ENCODE results near the gene NIPA2.

The NIPA2 gene

DNA sequence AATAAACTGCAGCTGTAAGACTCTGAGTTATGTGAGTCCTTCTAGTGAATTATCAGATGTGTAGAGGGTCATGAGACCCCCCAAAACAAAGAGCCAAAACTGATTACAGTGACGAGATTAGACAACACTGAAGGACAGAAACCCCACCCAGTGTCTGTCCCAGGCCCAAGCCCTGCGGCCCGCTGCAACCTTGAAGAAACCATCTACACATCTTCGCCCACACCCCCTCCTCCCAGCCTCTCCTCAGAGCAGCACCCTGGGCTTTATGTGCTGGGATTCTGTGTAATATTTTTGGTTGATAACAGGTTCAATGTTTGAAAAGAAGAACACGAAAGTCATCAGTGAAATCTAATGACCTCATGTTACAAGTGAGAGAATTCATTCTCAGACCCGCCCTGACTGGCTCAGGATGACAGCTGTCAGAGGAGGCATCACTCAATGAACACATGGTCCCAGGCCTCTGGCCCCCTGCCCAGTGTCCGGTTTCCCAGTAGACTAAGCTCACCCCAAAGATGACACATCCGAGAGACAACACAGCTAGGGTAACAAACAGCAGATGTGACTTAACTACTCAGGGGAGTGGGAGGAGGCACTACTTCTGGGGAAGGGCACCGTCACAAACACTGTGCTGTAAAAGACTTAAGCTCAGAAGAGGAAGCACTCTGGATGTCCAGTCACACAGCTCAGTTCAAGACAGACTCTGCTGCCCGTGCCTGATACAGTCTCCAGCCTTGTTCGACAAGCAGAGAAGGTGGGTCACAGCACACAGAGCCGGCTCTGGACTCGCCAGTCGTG, 48.9 kb downstream of the NIPA2 start:
- no peak overlapping the region for H3K4me3 ChIP-seq (ENCODE audit: low read depth in 1 of 2, low read length in 2 of 2)
- no peak overlapping the region for H2AFZ ChIP-seq (ENCODE audit: low read depth, low read length)
- no peak overlapping the region for H3K9ac ChIP-seq (ENCODE audit: low read depth, low read length)
- H3K36me3 ChIP-seq (ENCODE audit: insufficient read depth, low read length) = peaks cover 6% of the 10 kb centered on the region; the same call in 1 of the 2 replicates
- H3K27ac ChIP-seq (ENCODE audit: low read length) = no peak overlapping the region
- no peaks in the 10 kb centered on the region for H3K9me3 ChIP-seq (ENCODE audit: insufficient read depth, low read length, severe bottlenecking)
- no peak for DNase-seq
- no peaks in the 10 kb centered on the region; the same call in 1 of the 2 replicates for H4K20me1 ChIP-seq (ENCODE audit: insufficient read depth, low read length)
- no peak overlapping the region for H3K4me2 ChIP-seq (ENCODE audit: insufficient read depth, low read length)
- ATAC-seq (ENCODE audit: insufficient read depth, low read depth) = no peak
- no peaks in the 10 kb centered on the region for H3K79me2 ChIP-seq (ENCODE audit: insufficient read depth, low read length)
- no peaks in the 10 kb centered on the region for H3K4me1 ChIP-seq (ENCODE audit: insufficient read depth, low read length)
- no peaks in the 10 kb centered on the region for H3K27me3 ChIP-seq (ENCODE audit: insufficient read depth, low read length, poor library complexity)
- TF ChIP-seq EZH2 (IDR thresholded peaks at IDR 0.05; ENCODE audit: borderline replicate concordance, low read depth, low read length, severe bottlenecking) = no peak
- TF ChIP-seq, protein P1, sequence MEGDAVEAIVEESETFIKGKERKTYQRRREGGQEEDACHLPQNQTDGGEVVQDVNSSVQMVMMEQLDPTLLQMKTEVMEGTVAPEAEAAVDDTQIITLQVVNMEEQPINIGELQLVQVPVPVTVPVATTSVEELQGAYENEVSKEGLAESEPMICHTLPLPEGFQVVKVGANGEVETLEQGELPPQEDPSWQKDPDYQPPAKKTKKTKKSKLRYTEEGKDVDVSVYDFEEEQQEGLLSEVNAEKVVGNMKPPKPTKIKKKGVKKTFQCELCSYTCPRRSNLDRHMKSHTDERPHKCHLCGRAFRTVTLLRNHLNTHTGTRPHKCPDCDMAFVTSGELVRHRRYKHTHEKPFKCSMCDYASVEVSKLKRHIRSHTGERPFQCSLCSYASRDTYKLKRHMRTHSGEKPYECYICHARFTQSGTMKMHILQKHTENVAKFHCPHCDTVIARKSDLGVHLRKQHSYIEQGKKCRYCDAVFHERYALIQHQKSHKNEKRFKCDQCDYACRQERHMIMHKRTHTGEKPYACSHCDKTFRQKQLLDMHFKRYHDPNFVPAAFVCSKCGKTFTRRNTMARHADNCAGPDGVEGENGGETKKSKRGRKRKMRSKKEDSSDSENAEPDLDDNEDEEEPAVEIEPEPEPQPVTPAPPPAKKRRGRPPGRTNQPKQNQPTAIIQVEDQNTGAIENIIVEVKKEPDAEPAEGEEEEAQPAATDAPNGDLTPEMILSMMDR (IDR thresholded peaks at IDR 0.05; ENCODE audit: borderline replicate concordance, extremely low read depth, low read length, poor library complexity, severe bottlenecking) = no peak

DNA sequence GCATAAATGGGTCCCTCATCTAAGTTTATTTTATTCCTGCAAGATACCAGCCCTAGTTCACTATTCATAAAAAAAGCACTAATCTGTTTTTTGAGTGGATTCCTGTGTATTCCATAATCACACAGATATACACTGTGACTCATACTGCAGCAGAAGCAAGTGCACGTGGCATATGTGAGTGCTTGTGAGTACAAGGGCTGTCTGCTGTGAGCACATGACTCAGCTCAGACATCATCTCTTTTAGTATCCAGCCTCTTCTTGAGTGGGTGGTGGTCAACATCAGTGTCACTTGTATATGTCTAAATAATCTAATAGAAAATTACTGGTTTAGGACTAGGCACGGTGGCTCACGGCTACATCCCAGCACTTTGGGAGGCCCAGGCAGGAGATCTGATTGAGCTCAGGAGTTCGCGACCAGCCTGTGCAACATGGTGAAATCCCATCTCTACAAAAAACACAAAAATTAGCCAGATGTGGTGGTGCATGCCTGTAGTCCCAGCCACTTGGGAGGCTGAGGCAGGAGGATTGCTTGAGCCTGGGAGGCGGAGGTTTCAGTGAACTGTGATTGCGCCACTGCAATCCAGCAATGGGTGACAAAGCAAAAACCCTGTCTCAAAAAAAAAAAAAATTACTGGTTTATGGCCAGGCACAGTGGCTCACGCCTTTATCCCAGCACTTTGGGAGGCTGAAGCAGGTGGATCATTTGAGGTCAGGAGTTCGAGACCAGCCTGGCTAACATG, 49.8 kb downstream of the NIPA2 start:
- H3K4me1 ChIP-seq (ENCODE audit: insufficient read depth, low read length) = no peaks in the 10 kb centered on the region
- H3K4me2 ChIP-seq (ENCODE audit: insufficient read depth, low read length) = no peak overlapping the region
- no peak overlapping the region for H2AFZ ChIP-seq (ENCODE audit: low read depth, low read length)
- H3K9me3 ChIP-seq (ENCODE audit: insufficient read depth, low read length, severe bottlenecking) = no peaks in the 10 kb centered on the region
- DNase-seq = no peak
- H4K20me1 ChIP-seq (ENCODE audit: insufficient read depth, low read length) = no peaks in the 10 kb centered on the region; the same call in 1 of the 2 replicates
- TF ChIP-seq, protein P1 (IDR thresholded peaks at IDR 0.05; ENCODE audit: borderline replicate concordance, extremely low read depth, low read length, poor library complexity, severe bottlenecking) = no peak
- TF ChIP-seq EZH2 (IDR thresholded peaks at IDR 0.05; ENCODE audit: borderline replicate concordance, low read depth, low read length, severe bottlenecking) = no peak
- no peak overlapping the region for H3K4me3 ChIP-seq (ENCODE audit: low read depth in 1 of 2, low read length in 2 of 2)
- H3K27me3 ChIP-seq (ENCODE audit: insufficient read depth, low read length, poor library complexity) = no peaks in the 10 kb centered on the region
- no peak for ATAC-seq (ENCODE audit: insufficient read depth, low read depth)
- no peaks in the 10 kb centered on the region for H3K79me2 ChIP-seq (ENCODE audit: insufficient read depth, low read length)
- no peak overlapping the region for H3K9ac ChIP-seq (ENCODE audit: low read depth, low read length)
- H3K36me3 ChIP-seq (ENCODE audit: insufficient read depth, low read length) = peaks cover 6% of the 10 kb centered on the region; the same call in 1 of the 2 replicates
- no peak overlapping the region for H3K27ac ChIP-seq (ENCODE audit: low read length)

DNA sequence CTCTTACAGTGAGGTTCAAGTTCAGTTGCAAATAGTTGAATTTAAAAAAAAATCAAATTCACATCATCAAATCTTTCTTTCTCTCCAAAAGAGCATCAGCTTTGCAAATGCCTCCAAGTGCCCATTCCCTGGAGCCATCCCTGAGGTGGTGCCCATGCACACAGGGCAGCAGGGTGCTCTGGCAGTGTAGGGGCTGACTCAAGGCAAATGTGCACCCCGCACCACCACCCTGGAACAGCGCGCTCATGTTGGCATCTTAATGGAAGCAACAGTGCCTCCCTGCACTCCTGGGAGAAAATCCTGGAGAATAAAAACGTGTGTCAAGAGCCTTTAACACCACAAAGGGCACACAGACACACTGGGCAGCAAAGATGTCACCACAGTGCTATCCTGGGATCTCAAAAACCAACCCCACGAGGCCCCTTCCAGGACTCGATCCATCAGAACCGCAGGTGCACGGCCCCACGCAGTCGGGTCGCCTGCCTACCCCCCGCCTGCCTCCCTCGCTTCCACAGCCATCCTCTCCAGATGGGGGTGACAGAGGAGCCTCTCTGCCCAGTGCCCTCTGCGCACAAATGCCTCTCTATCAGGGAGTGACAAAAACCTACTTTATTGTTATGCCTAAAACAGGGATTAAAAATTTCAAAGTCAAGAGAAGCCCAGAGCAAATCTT, 50.8 kb downstream of the NIPA2 start:
- DNase-seq = no peak
- no peak for ATAC-seq (ENCODE audit: insufficient read depth, low read depth)
- Histone ChIP-seq H4K20me1 (ENCODE audit: insufficient read depth, low read length) (no peaks in the 10 kb centered on the region; the same call in 1 of the 2 replicates), H3K4me3 (ENCODE audit: low read depth in 1 of 2, low read length in 2 of 2) (no peak overlapping the region), H3K9ac (ENCODE audit: low read depth, low read length) (no peak overlapping the region), H3K9me3 (ENCODE audit: insufficient read depth, low read length, severe bottlenecking) (no peaks in the 10 kb centered on the region), H2AFZ (ENCODE audit: low read depth, low read length) (no peak overlapping the region), H3K27ac (ENCODE audit: low read length) (no peak overlapping the region), H3K4me1 (ENCODE audit: insufficient read depth, low read length) (no peaks in the 10 kb centered on the region), H3K27me3 (ENCODE audit: insufficient read depth, low read length, poor library complexity) (no peaks in the 10 kb centered on the region), H3K79me2 (ENCODE audit: insufficient read depth, low read length) (no peaks in the 10 kb centered on the region), H3K4me2 (ENCODE audit: insufficient read depth, low read length) (no peak overlapping the region), H3K36me3 (ENCODE audit: insufficient read depth, low read length) (peaks cover 6% of the 10 kb centered on the region; the same call in 1 of the 2 replicates)
- no peak for TF ChIP-seq EZH2 (IDR thresholded peaks at IDR 0.05; ENCODE audit: borderline replicate concordance, low read depth, low read length, severe bottlenecking)
- TF ChIP-seq, protein P1 (IDR thresholded peaks at IDR 0.05; ENCODE audit: borderline replicate concordance, extremely low read depth, low read length, poor library complexity, severe bottlenecking) = no peak
